ENCODE results near the gene NAT16. TPM values are rescaled to one million over a fixed set of nuclear protein-coding genes. Genes with fewer than 3 reads are reported as not detected.

The NAT16 gene
- total and polyA plus RNA-seq, 9 of the 15 experiments (the other 6 are each of a cell fraction or from before 2014, with no cell fraction given), result 0.04 TPM; not detected in 8

DNA sequence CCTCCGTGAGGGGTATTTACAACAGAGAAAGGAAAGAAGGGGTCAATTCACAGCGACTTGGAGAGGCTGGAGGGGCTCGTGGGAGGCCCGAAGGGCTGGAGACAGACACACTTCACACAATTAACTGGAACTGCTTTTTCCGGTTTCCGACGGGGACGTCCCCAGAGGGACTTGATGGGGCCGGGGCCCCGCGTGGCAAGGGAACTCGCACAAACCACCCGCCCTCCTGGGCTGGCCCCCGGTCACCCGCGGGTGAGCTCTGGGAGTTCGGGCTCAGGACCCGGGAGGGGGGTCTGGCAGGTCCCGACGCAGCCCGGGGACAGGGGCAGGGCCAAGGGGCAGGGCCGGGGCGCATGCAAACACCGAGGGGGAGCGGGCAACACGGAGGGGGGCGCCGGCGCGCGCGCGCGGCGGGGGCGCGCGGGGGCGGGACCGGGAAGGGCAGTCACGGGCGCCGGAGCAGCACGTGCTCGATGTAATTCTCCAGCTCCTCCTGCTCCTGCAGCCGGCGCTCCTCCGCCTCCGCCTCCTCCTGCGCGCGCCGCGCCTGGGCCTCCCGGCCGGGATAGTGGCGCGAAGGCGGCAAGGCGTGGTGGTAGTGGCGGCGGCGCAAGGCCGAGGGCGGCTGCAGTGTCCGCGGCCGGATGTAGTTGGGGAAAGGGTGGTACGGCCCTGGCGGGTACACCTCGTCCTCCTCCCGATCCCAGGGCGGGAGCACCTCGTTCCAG is 17.4 kb downstream of the NAT16 start (continued):
- TF ChIP-seq, protein P1, sequence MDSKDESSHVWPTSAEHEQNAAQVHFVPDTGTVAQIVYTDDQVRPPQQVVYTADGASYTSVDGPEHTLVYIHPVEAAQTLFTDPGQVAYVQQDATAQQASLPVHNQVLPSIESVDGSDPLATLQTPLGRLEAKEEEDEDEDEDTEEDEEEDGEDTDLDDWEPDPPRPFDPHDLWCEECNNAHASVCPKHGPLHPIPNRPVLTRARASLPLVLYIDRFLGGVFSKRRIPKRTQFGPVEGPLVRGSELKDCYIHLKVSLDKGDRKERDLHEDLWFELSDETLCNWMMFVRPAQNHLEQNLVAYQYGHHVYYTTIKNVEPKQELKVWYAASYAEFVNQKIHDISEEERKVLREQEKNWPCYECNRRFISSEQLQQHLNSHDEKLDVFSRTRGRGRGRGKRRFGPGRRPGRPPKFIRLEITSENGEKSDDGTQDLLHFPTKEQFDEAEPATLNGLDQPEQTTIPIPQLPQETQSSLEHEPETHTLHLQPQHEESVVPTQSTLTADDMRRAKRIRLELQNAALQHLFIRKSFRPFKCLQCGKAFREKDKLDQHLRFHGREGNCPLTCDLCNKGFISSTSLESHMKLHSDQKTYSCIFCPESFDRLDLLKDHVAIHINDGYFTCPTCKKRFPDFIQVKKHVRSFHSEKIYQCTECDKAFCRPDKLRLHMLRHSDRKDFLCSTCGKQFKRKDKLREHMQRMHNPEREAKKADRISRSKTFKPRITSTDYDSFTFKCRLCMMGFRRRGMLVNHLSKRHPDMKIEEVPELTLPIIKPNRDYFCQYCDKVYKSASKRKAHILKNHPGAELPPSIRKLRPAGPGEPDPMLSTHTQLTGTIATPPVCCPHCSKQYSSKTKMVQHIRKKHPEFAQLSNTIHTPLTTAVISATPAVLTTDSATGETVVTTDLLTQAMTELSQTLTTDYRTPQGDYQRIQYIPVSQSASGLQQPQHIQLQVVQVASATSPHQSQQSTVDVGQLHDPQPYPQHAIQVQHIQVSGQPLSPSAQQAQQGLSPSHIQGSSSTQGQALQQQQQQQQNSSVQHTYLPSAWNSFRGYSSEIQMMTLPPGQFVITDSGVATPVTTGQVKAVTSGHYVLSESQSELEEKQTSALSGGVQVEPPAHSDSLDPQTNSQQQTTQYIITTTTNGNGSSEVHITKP (IDR thresholded peaks at IDR 0.05; ENCODE audit: partially characterized antibody), result peak; percentile 21
- TF ChIP-seq, protein P2, sequence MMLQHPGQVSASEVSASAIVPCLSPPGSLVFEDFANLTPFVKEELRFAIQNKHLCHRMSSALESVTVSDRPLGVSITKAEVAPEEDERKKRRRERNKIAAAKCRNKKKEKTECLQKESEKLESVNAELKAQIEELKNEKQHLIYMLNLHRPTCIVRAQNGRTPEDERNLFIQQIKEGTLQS (IDR thresholded peaks at IDR 0.05), result no peak
- TF ChIP-seq, protein P2 (CRISPR knock-in tag; conservative IDR thresholded peaks at IDR 0.05), result no peak
- TF ChIP-seq, protein P3, sequence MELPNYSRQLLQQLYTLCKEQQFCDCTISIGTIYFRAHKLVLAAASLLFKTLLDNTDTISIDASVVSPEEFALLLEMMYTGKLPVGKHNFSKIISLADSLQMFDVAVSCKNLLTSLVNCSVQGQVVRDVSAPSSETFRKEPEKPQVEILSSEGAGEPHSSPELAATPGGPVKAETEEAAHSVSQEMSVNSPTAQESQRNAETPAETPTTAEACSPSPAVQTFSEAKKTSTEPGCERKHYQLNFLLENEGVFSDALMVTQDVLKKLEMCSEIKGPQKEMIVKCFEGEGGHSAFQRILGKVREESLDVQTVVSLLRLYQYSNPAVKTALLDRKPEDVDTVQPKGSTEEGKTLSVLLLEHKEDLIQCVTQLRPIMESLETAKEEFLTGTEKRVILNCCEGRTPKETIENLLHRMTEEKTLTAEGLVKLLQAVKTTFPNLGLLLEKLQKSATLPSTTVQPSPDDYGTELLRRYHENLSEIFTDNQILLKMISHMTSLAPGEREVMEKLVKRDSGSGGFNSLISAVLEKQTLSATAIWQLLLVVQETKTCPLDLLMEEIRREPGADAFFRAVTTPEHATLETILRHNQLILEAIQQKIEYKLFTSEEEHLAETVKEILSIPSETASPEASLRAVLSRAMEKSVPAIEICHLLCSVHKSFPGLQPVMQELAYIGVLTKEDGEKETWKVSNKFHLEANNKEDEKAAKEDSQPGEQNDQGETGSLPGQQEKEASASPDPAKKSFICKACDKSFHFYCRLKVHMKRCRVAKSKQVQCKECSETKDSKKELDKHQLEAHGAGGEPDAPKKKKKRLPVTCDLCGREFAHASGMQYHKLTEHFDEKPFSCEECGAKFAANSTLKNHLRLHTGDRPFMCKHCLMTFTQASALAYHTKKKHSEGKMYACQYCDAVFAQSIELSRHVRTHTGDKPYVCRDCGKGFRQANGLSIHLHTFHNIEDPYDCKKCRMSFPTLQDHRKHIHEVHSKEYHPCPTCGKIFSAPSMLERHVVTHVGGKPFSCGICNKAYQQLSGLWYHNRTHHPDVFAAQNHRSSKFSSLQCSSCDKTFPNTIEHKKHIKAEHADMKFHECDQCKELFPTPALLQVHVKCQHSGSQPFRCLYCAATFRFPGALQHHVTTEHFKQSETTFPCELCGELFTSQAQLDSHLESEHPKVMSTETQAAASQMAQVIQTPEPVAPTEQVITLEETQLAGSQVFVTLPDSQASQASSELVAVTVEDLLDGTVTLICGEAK (IDR thresholded peaks at IDR 0.05), result no peak
- TF ChIP-seq, protein P3 (CRISPR knock-in tag; IDR thresholded peaks at IDR 0.05), result no peak
- TF ChIP-seq, protein P4, sequence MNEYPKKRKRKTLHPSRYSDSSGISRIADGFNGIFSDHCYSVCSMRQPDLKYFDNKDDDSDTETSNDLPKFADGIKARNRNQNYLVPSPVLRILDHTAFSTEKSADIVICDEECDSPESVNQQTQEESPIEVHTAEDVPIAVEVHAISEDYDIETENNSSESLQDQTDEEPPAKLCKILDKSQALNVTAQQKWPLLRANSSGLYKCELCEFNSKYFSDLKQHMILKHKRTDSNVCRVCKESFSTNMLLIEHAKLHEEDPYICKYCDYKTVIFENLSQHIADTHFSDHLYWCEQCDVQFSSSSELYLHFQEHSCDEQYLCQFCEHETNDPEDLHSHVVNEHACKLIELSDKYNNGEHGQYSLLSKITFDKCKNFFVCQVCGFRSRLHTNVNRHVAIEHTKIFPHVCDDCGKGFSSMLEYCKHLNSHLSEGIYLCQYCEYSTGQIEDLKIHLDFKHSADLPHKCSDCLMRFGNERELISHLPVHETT (CRISPR knock-in tag; conservative IDR thresholded peaks at IDR 0.05 in 1 of 2, IDR thresholded peaks at IDR 0.05 in 1 of 2), result no peak
- TF ChIP-seq, protein P5, sequence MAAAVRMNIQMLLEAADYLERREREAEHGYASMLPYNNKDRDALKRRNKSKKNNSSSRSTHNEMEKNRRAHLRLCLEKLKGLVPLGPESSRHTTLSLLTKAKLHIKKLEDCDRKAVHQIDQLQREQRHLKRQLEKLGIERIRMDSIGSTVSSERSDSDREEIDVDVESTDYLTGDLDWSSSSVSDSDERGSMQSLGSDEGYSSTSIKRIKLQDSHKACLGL (CRISPR knock-in tag; IDR thresholded peaks at IDR 0.05; ENCODE audit: borderline replicate concordance, poor library complexity, severe bottlenecking), result no peak
- TF ChIP-seq KDM5B (IDR thresholded peaks at IDR 0.05; ENCODE audit: insufficient replicate concordance, low read depth, low read length), result peak; percentile 40
- TF ChIP-seq, protein P6, sequence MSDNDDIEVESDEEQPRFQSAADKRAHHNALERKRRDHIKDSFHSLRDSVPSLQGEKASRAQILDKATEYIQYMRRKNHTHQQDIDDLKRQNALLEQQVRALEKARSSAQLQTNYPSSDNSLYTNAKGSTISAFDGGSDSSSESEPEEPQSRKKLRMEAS (CRISPR knock-in tag; IDR thresholded peaks at IDR 0.05), result peak; percentile 87
